Calu3 (cell line): ENCODE measurements around the gene LGI2. TPM values are rescaled to one million over a fixed set of nuclear protein-coding genes. Genes with fewer than 3 reads are reported as not detected.

Experiments used
- BruUV-seq: library from RNA; stranded (reverse); fragments of 400-500 nt; replicated peaks from 2 replicates; lab custom pipeline; 2021; lab: Mats Ljungman, UMichigan
- CTCF ChIA-PET: fragments of 300-600 bp; sonication (Branson Sonifier 250); formaldehyde crosslinking; loops from one replicate; lab custom pipeline; 2022; ENCODE audit warnings: antibody characterized with exemption; lab: Charles Lee
- DNase-seq: peaks from one replicate; pipeline ENCODE4 v3.0.0; 2022
- H3K27ac Mint-ChIP-seq: one replicate; pipeline ENCODE4 v1.8.0; 2022; ENCODE audit warnings: mixed read lengths; ENCODE audit not compliant: unreplicated experiment
- H3K27me3 Mint-ChIP-seq: one replicate; pipeline ENCODE4 v1.8.0; 2022; ENCODE audit warnings: mixed read lengths; ENCODE audit not compliant: unreplicated experiment
- H3K36me3 Mint-ChIP-seq: one replicate; pipeline ENCODE4 v1.8.0; 2022; ENCODE audit warnings: mild to moderate bottlenecking, moderate library complexity, mixed read lengths; ENCODE audit not compliant: insufficient read depth, unreplicated experiment
- H3K4me1 Mint-ChIP-seq: one replicate; pipeline ENCODE4 v1.8.0; 2022; ENCODE audit warnings: mild to moderate bottlenecking, low read depth, mixed read lengths; ENCODE audit not compliant: unreplicated experiment
- H3K4me3 Mint-ChIP-seq: one replicate; pipeline ENCODE4 v1.8.0; 2022; ENCODE audit warnings: mild to moderate bottlenecking, low read depth, moderate library complexity, mixed read lengths; ENCODE audit not compliant: unreplicated experiment
- H3K9me3 Mint-ChIP-seq: one replicate; pipeline ENCODE4 v1.8.0; 2022; ENCODE audit warnings: low read depth, mixed read lengths; ENCODE audit not compliant: unreplicated experiment
- intact Hi-C: fragments of 100-400 bp; cut with micrococcal nuclease; formaldehyde crosslinking; loops from one replicate; pipeline ENCODE4 v1.10.0; 2022; ENCODE audit not compliant: unreplicated experiment
- total RNA-seq: library from RNA; stranded (reverse); gene quantifications from 2 replicates; pipeline ENCODE4 v1.2.3, GENCODE V29; 2022
- TF ChIP-seq, protein P1 (sequence below): fragments of 200-600 bp; IDR thresholded peaks from one replicate; pipeline ENCODE4 v1.8.0; 2022; ENCODE audit warnings: antibody characterized with exemption; ENCODE audit not compliant: unreplicated experiment

The LGI2 gene
- total RNA-seq, 1 experiment from 2014 or later: 0.59 TPM

- Mint-ChIP-seq H3K4me3 (no peak overlapping the region), H3K9me3 (no peaks in the 10 kb centered on the region), H3K27ac (no peak overlapping the region), H3K4me1 (peaks cover 4% of the 10 kb centered on the region), H3K27me3 (no peaks in the 10 kb centered on the region), H3K36me3 (no peaks in the 10 kb centered on the region)
- TF ChIP-seq, protein P1, sequence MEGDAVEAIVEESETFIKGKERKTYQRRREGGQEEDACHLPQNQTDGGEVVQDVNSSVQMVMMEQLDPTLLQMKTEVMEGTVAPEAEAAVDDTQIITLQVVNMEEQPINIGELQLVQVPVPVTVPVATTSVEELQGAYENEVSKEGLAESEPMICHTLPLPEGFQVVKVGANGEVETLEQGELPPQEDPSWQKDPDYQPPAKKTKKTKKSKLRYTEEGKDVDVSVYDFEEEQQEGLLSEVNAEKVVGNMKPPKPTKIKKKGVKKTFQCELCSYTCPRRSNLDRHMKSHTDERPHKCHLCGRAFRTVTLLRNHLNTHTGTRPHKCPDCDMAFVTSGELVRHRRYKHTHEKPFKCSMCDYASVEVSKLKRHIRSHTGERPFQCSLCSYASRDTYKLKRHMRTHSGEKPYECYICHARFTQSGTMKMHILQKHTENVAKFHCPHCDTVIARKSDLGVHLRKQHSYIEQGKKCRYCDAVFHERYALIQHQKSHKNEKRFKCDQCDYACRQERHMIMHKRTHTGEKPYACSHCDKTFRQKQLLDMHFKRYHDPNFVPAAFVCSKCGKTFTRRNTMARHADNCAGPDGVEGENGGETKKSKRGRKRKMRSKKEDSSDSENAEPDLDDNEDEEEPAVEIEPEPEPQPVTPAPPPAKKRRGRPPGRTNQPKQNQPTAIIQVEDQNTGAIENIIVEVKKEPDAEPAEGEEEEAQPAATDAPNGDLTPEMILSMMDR: no peak
- BruUV-seq: no TSS peak
- intact Hi-C loops: no loop called here
- CTCF ChIA-PET: no interaction called here
- DNase-seq: no peak
Observed at GRCh38 chr4:24966076-24966475, 64.7 kb downstream of the LGI2 start.

DNA sequence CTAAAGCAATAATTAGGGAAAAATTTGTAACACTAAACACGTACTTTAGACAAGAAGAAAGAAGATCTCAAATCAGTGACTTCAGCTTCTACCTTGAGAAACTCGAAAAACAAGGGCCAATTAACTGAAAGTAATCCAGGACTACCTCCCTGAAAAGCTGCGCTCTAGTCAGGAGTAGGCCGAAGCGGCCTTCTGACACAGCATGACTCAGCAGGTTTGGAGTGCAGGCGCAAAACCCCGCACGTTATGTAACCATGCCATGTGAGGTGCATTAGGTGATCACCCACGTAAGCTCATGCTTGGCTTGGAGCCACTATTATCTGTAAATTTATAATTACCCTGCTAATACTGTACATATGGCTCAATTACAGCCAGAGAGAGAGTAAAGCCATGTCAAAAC, 65.1 kb downstream of the LGI2 start:
- Mint-ChIP-seq H3K4me1 (no peaks in the 10 kb centered on the region), H3K4me3 (no peak overlapping the region), H3K9me3 (no peaks in the 10 kb centered on the region), H3K36me3 (no peaks in the 10 kb centered on the region), H3K27ac (no peak overlapping the region), H3K27me3 (no peaks in the 10 kb centered on the region)
- DNase-seq: no peak
- CTCF ChIA-PET: interaction anchor here (0.5 kb wide), 1 partner anchor 493 kb away, joined by 3 read pairs; no protein-coding TSS in a partner anchor
- intact Hi-C loops: no loop called here
- BruUV-seq: no TSS peak
- TF ChIP-seq, protein P1: no peak

DNA sequence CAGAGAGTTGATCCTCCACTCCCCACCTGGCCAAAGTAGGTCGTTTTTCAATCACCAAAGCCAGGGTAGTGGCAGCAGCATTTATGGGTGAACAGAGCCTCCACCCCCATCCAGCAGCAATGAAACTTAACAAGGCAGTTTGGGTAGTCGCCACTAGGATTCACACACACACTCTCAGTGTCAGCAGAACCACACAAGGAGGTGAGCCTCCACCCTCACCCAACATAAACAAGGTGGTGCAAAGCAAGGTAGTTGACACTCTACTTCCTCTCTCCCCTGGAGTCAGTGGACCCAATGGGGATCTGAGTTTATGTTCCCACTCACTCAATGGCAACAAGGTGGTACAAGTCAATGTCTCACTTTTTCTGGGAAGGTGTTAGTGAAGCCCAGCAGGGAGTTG, 67.5 kb downstream of the LGI2 start:
- Mint-ChIP-seq H3K4me3 (no peak overlapping the region), H3K4me1 (no peaks in the 10 kb centered on the region), H3K36me3 (no peaks in the 10 kb centered on the region), H3K27ac (no peak overlapping the region), H3K9me3 (no peaks in the 10 kb centered on the region), H3K27me3 (no peaks in the 10 kb centered on the region)
- no peak for DNase-seq
- CTCF ChIA-PET: no interaction called here
- no TSS peak for BruUV-seq
- TF ChIP-seq, protein P1: no peak
- intact Hi-C loops: no loop called here

DNA sequence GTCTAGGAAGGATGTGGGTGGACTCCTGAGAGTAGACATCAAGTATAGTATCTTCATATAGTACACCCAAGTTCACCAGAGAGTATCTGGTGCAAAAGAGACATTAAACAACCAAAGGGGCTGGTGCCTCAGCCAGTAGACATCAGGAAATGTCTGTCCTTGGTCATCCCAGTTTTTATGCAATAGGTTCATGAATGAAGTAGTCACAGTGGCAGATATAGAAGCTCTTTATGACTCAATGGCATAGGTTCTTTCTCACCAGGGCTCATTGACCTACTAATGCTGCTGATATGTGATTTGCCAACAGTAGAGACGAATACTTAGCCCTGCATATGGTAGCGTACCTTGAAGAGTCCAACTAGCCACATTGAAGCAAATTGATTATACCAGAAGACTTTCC, 72.9 kb downstream of the LGI2 start:
- intact Hi-C loops: no loop called here
- H3K4me1 Mint-ChIP-seq: no peaks in the 10 kb centered on the region
- H3K27me3 Mint-ChIP-seq: no peaks in the 10 kb centered on the region
- no peak overlapping the region for H3K27ac Mint-ChIP-seq
- H3K4me3 Mint-ChIP-seq: no peak overlapping the region
- TF ChIP-seq, protein P1: no peak
- H3K36me3 Mint-ChIP-seq: no peaks in the 10 kb centered on the region
- no peak for DNase-seq
- CTCF ChIA-PET: no interaction called here
- no peaks in the 10 kb centered on the region for H3K9me3 Mint-ChIP-seq
- no TSS peak for BruUV-seq
